GM12878 (cell line): ENCODE results near the gene IFNL1.

Source experiments
- CREM ChIP-seq: IDR thresholded peaks from 2 replicates; pipeline ENCODE4 v1.6.1; 2014; ENCODE audit warnings: antibody characterized with exemption, low read depth
- CTCF ChIP-seq, 3 experiments: IDR thresholded peaks in 2 of 3; conservative IDR thresholded peaks in 1 of 3; 2 replicates each; pipeline ENCODE4 v1.5.1; 2011; ENCODE audit warnings: low read depth in 3 of 3, low read length in 3 of 3, mild to moderate bottlenecking in 3 of 3, control low read depth in 2 of 3, moderate library complexity in 2 of 3, inconsistent platforms in 1 of 3, mixed read lengths in 1 of 3; ENCODE audit not compliant: control insufficient read depth in 2 of 3, insufficient read depth in 1 of 3; ENCODE audit errors: extremely low read depth in 1 of 3
- EP300 ChIP-seq, 2 experiments: fragments of 150-350 bp in 1 of 2; IDR thresholded peaks; 2 replicates each; pipeline ENCODE4 v1.6.1; 2011 to 2012; ENCODE audit warnings: low read depth in 2 of 2, low read length in 2 of 2, borderline replicate concordance in 1 of 2, improper control_type of control experiment in 1 of 2, inconsistent platforms in 1 of 2; ENCODE audit not compliant: control insufficient read depth in 1 of 2
- HDGF ChIP-seq: fragments of 450-650 bp; IDR thresholded peaks from 2 replicates; pipeline ENCODE4 v1.6.1; 2016; ENCODE audit warnings: antibody characterized with exemption
- MAX ChIP-seq: IDR thresholded peaks from 2 replicates; pipeline ENCODE4 v1.6.1; 2012; ENCODE audit warnings: low read depth, low read length, improper control_type of control experiment
- MEF2A ChIP-seq: IDR thresholded peaks from 2 replicates; pipeline ENCODE4 v1.6.1; 2011; ENCODE audit warnings: low read depth, mild to moderate bottlenecking, low read length, moderate library complexity; ENCODE audit not compliant: insufficient read depth
- MEF2B ChIP-seq: fragments of 450-650 bp; IDR thresholded peaks from 2 replicates; pipeline ENCODE4 v1.6.1; 2018; ENCODE audit warnings: mild to moderate bottlenecking, moderate library complexity; ENCODE audit not compliant: partially characterized antibody, poor library complexity, severe bottlenecking
- RCOR1 ChIP-seq: conservative IDR thresholded peaks from 2 replicates; pipeline ENCODE4 v1.6.1; 2012; ENCODE audit warnings: low read depth, low read length, improper control_type of control experiment
- SMAD1 ChIP-seq: fragments of 450-650 bp; IDR thresholded peaks from 2 replicates; pipeline ENCODE4 v1.6.1; 2018; ENCODE audit warnings: mild to moderate bottlenecking, low read depth; ENCODE audit not compliant: partially characterized antibody
- SUZ12 ChIP-seq: fragments of 200-600 bp; sonication (generic); IDR thresholded peaks from one replicate; pipeline ENCODE4 v1.6.1; 2018; ENCODE audit warnings: antibody characterized with exemption, mild to moderate bottlenecking; ENCODE audit not compliant: unreplicated experiment

- no peak for TF ChIP-seq CREM
- no peak for TF ChIP-seq RCOR1
- no peak for TF ChIP-seq CTCF (IDR thresholded peaks at IDR 0.05 in 2 of 3, conservative IDR thresholded peaks at IDR 0.05 in 1 of 3; ENCODE audit: control insufficient read depth in 2 of 3, extremely low read depth in 1 of 3, insufficient read depth in 1 of 3, low read depth in 3 of 3, low read length in 3 of 3)
- no peak for TF ChIP-seq EP300 (IDR thresholded peaks at IDR 0.05; ENCODE audit: borderline replicate concordance in 1 of 2, control insufficient read depth in 1 of 2, low read depth in 2 of 2, low read length in 2 of 2)
- no peak for TF ChIP-seq MEF2B
- no peak for TF ChIP-seq SMAD1
- no peak for TF ChIP-seq SUZ12
- no peak for TF ChIP-seq MAX
- no peak for TF ChIP-seq MEF2A
- TF ChIP-seq HDGF: no peak
These were observed 44.4 kb upstream of the IFNL1 start for GRCh38 chr19:39251846-39252245.
